Thoracic aorta (tissue), 2 donors: ENCODE data around the gene ABCB1. TPM values are rescaled to one million over a fixed set of nuclear protein-coding genes. Genes with fewer than 3 reads are reported as not detected.

Source experiments
- ATAC-seq: fragments of 150-250 bp; one replicate; pipeline ENCODE4 v1.8.0; 2017; ENCODE audit warnings: low read depth; ENCODE audit not compliant: insufficient number of reproducible peaks, low FRiP score
- DNase-seq: peaks from one replicate; pipeline ENCODE4 v3.0.0-alpha.2; 2020; ENCODE audit warnings: low spot score
- H3K27ac ChIP-seq, 2 donors: fragments of 200-600 bp; sonication (generic); 1 replicate in 1 of 2; 2 replicates in 1 of 2; pipeline ENCODE4 v1.5.1; 2016; ENCODE audit warnings: mild to moderate bottlenecking in 2 of 2, moderate library complexity in 2 of 2
- H3K27me3 ChIP-seq: fragments of 200-600 bp; sonication (generic); replicated peaks from 2 replicates; pipeline ENCODE4 v1.6.0; 2016; ENCODE audit warnings: mild to moderate bottlenecking; ENCODE audit not compliant: insufficient read depth
- H3K36me3 ChIP-seq: fragments of 200-600 bp; sonication (generic); one replicate; pipeline ENCODE4 v1.5.1; 2016
- H3K4me1 ChIP-seq, 2 donors: fragments of 200-600 bp; sonication (generic); 1 replicate in 1 of 2; 2 replicates in 1 of 2; pipeline versions ENCODE4 v1.5.1 to v1.6.0; 2016; ENCODE audit warnings: low read depth in 2 of 2, mild to moderate bottlenecking in 1 of 2; ENCODE audit not compliant: control insufficient read depth in 1 of 2
- H3K4me3 ChIP-seq: fragments of 200-600 bp; sonication (generic); 2 replicates; pipeline ENCODE4 v1.5.1; 2016; ENCODE audit warnings: mild to moderate bottlenecking
- H3K9me3 ChIP-seq: fragments of 200-600 bp; sonication (generic); 2 replicates; pipeline ENCODE4 v1.5.1; 2016
- CTCF ChIP-seq: fragments of 200-600 bp; sonication (generic); IDR thresholded peaks from one replicate; pipeline ENCODE4 v1.5.1; 2019; ENCODE audit warnings: antibody characterized with exemption
- total RNA-seq, 2 donors: library from RNA; depleted of rRNA; stranded (reverse); fragments of >200 nt; gene quantifications; one replicate each; pipeline versions ENCODE4 v1.1.0 to v1.2.3, GENCODE V29; 2016

ABCB1 gene
- total RNA-seq, 2 donors from 2014 or later, result 1.4 to 10.6 TPM

- ATAC-seq, result no peak
- no peak overlapping the region for H3K27ac ChIP-seq
- H3K27me3 ChIP-seq, result no peaks in the 10 kb centered on the region
- no peak for DNase-seq
- no peaks in the 10 kb centered on the region for H3K4me1 ChIP-seq
- no peak overlapping the region for H3K4me3 ChIP-seq
- no peaks in the 10 kb centered on the region for H3K36me3 ChIP-seq
- no peaks in the 10 kb centered on the region for H3K9me3 ChIP-seq
- TF ChIP-seq CTCF, result no peak
These were observed 95.6 kb downstream of the ABCB1 start for GRCh38 chr7:87505122-87505521.

- Histone ChIP-seq H3K27me3 (no peaks in the 10 kb centered on the region), H3K36me3 (no peaks in the 10 kb centered on the region), H3K27ac (no peak overlapping the region), H3K4me1 (no peaks in the 10 kb centered on the region), H3K4me3 (no peak overlapping the region), H3K9me3 (no peaks in the 10 kb centered on the region)
- TF ChIP-seq CTCF, result no peak
- ATAC-seq, result no peak
- DNase-seq, result no peak
These were observed 101.2 kb downstream of the ABCB1 start for GRCh38 chr7:87499494-87499893.

- Histone ChIP-seq H3K36me3 (no peaks in the 10 kb centered on the region), H3K4me1 (no peaks in the 10 kb centered on the region), H3K4me3 (no peak overlapping the region), H3K27ac (no peak overlapping the region), H3K27me3 (no peaks in the 10 kb centered on the region), H3K9me3 (no peaks in the 10 kb centered on the region)
- no peak for ATAC-seq
- no peak for TF ChIP-seq CTCF
- no peak for DNase-seq
These were observed 101.8 kb downstream of the ABCB1 start for GRCh38 chr7:87498893-87499292.

- DNase-seq (no peak), ATAC-seq (no peak)
- no peaks in the 10 kb centered on the region for H3K27me3 ChIP-seq
- TF ChIP-seq CTCF, result no peak
- H3K4me1 ChIP-seq, result no peaks in the 10 kb centered on the region
- H3K9me3 ChIP-seq, result no peaks in the 10 kb centered on the region
- H3K4me3 ChIP-seq, result no peak overlapping the region
- no peaks in the 10 kb centered on the region for H3K36me3 ChIP-seq
- H3K27ac ChIP-seq, result no peak overlapping the region
These were observed 103.2 kb downstream of the ABCB1 start for GRCh38 chr7:87497482-87497881.

GRCh38 chr7:87495366-87495765 is 105.3 kb downstream of the ABCB1 start:
- H3K4me1 ChIP-seq, result no peaks in the 10 kb centered on the region
- no peaks in the 10 kb centered on the region for H3K9me3 ChIP-seq
- no peaks in the 10 kb centered on the region for H3K36me3 ChIP-seq
- DNase-seq (no peak), ATAC-seq (no peak)
- H3K27ac ChIP-seq, result no peak overlapping the region
- no peak for TF ChIP-seq CTCF
- H3K4me3 ChIP-seq, result no peak overlapping the region
- H3K27me3 ChIP-seq, result no peaks in the 10 kb centered on the region
